Astrocyte of the cerebellum (primary cell): ENCODE data around the gene BOD1L1.

ENCODE experiments used
- DNase-seq: peaks from one replicate; pipeline ENCODE4 v3.0.0-alpha.2; 2011; ENCODE audit warnings: low read depth
- H3K4me3 ChIP-seq: 2 replicates; pipeline ENCODE4 v1.5.1; 2011; ENCODE audit warnings: mild to moderate bottlenecking, low read depth, low read length, moderate library complexity
- in situ Hi-C: cut with HindIII; loops from 2 replicates; pipeline ENCODE4 v1.10.0; 2017; ENCODE audit warnings: low sequenced_read_pairs
- TF ChIP-seq, protein P1 (sequence below): IDR thresholded peaks from 2 replicates; pipeline ENCODE4 v1.5.1; 2012; ENCODE audit warnings: low read length, low read depth, moderate library complexity, mild to moderate bottlenecking; ENCODE audit errors: missing control alignments

BOD1L1 gene

DNA sequence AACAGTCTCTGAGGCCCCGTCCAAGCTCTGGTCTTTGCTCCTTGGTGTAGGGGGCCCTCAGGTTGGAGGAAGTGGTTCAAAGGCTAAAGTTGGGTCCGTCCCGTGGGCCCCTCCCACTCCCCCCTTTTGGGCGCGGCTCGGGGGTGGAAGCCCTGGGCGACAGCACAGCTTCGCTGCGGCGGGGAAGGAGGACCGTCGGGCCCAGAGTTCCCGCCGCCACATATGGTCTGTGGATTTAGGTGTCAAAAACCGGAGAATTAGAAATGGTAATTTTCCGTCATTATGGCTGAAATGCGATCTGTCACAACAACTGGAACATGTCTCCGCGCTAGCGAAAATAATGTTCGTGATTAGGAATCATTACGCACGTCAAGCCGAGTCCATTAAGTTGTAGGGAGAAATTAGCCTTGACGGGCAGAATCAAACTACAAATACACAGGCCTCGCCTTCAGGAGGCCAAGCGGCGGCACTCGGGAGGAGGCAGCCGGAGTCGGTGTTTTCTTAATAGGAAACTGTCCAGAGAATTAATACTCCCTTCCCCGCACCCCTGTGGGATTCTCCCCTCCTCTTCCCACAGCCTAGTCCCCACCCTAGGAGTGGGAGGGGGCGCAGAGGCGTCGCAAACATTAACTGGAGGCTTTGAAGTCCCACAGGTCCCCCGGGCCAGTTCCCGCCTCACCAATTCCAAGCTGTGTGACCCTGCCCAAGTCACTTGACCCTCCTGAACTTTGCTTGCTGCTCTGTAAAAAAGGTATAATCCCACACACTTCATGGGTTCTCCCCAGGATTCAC lies 98.2 kb downstream of the BOD1L1 start:
- TF ChIP-seq, protein P1, sequence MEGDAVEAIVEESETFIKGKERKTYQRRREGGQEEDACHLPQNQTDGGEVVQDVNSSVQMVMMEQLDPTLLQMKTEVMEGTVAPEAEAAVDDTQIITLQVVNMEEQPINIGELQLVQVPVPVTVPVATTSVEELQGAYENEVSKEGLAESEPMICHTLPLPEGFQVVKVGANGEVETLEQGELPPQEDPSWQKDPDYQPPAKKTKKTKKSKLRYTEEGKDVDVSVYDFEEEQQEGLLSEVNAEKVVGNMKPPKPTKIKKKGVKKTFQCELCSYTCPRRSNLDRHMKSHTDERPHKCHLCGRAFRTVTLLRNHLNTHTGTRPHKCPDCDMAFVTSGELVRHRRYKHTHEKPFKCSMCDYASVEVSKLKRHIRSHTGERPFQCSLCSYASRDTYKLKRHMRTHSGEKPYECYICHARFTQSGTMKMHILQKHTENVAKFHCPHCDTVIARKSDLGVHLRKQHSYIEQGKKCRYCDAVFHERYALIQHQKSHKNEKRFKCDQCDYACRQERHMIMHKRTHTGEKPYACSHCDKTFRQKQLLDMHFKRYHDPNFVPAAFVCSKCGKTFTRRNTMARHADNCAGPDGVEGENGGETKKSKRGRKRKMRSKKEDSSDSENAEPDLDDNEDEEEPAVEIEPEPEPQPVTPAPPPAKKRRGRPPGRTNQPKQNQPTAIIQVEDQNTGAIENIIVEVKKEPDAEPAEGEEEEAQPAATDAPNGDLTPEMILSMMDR = no peak
- DNase-seq = no peak
- H3K4me3 ChIP-seq = no peak overlapping the region
- in situ Hi-C loops = no loop called here

GRCh38 chr4:13528821-13529127 lies 98.8 kb downstream of the BOD1L1 start:
- no peak for DNase-seq
- in situ Hi-C loops = no loop called here
- no peak overlapping the region for H3K4me3 ChIP-seq
- TF ChIP-seq, protein P1 = no peak

DNA sequence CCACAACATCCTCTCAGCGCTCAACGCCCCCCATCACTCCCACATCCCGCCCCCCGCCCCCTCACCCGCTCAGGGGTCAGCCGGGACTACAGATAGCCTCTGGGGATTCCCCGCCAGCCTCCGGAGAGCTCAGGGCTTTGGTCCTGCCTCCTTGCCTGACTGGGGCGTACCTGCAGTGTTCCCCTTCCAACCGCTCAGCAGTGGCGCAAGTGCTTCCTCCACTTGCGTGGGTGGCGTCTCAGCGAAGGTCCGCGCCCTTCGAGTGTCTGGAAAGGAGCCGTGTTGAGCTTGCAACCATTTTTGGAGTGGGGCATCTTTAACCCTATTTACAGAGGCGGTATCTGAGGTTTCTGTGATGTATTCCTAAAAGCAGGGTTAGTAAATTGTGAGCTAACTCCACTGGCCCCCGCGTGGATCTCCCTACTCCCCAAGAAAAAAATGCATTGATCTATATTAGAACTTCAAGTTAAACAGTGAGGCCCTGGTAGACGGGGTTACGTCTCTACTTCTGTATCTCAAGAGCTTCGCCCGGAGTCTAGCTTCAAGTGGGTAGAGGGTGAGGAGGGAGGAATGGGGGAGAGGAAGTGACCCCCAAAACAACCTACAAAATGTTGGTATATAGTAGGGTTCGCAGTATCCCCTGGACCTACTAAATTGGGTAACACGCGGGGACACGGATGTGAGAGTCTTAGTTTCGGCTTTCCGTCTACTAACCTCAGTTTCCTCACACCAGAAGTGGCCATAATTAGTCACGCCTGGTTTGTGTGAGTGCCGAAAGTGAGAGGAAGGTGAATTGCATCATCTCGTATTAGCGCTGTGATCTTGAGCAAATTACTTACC lies 99.3 kb downstream of the BOD1L1 start:
- no peak for DNase-seq
- TF ChIP-seq, protein P1 = no peak
- H3K4me3 ChIP-seq = no peak overlapping the region
- in situ Hi-C loops = no loop called here

- DNase-seq = no peak
- TF ChIP-seq, protein P1 = no peak
- H3K4me3 ChIP-seq = no peak overlapping the region
- in situ Hi-C loops = no loop called here
These were observed 100.1 kb downstream of the BOD1L1 start for GRCh38 chr4:13527192-13527980.

GRCh38 chr4:13526658-13527057 lies 100.9 kb downstream of the BOD1L1 start:
- TF ChIP-seq, protein P1 = no peak
- in situ Hi-C loops = no loop called here

DNA sequence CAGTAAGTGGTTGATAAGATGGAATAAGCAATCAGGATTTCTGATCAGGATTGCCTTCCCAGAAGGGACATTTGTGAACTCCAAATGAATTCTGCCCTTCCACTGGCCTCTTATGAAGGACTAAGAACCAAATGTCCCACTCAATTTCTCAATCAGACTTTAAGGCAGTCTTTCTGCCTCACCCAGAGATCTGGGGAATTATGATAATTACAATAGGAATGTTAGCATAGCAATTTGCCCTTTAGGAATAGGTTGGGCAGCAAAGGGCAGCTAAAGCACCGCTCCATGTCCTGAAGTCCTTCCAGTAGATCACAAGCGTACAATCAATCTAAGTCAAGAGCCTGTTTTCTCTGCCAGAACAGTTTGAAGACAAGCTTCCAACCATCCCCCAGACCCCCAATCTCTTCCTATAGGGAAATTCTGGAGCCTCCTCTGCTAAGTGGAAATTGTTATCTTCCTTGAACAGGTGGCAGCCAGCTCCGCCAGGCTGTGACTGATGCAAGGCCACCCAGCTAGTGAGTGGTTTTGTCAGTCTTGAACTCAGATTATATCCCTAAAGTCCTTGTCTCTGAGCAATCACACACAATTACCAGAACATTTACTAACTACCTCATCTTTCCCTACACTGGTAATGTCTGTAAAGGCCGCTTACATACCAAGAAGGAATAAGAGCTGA lies 101.8 kb downstream of the BOD1L1 start:
- DNase-seq = no peak
- in situ Hi-C loops = no loop called here
- TF ChIP-seq, protein P1 = no peak
- no peak overlapping the region for H3K4me3 ChIP-seq

More at GRCh38 chr4:13526658-13527057, 100.9 kb downstream of the BOD1L1 start:
- no peak for DNase-seq
- H3K4me3 ChIP-seq = no peak overlapping the region
